Dermis microvascular lymphatic vessel endothelial cell (primary cell): Measurements from ENCODE around the gene PSMB7. TPM values are rescaled to one million over a fixed set of nuclear protein-coding genes. Genes with fewer than 3 reads are reported as not detected.

Experiments
- DNase-seq, 2 donors: peaks; one replicate each; pipeline versions ENCODE4 v3.0.0 to v3.0.0-alpha.2; 2010; ENCODE audit warnings: low read depth in 2 of 2
- total RNA-seq: library from RNA; depleted of rRNA; stranded (reverse); fragments of >200 nt; gene quantifications from 2 replicates; pipeline ENCODE4 v1.2.1, GENCODE V29; 2014

Gene PSMB7
- total RNA-seq, 1 donor from 2014 or later, result 196 TPM

- no peak for DNase-seq
Measured at GRCh38 chr9:124384210-124384609, 31.0 kb downstream of the PSMB7 start.

GRCh38 chr9:124381170-124381945, 33.9 kb downstream of the PSMB7 start:
- peak; percentile 34 to 75 for DNase-seq

- no peak for DNase-seq
Measured at GRCh38 chr9:124377551-124378406, 37.5 kb downstream of the PSMB7 start.

GRCh38 chr9:124376329-124376728, 38.9 kb downstream of the PSMB7 start:
- no peak for DNase-seq

GRCh38 chr9:124375726-124376125, 39.5 kb downstream of the PSMB7 start:
- no peak for DNase-seq

GRCh38 chr9:124373851-124374250, 41.4 kb downstream of the PSMB7 start:
- DNase-seq, result no peak

- no peak for DNase-seq
Measured at GRCh38 chr9:124373386-124373785, 41.9 kb downstream of the PSMB7 start.

GRCh38 chr9:124372038-124372437, 43.2 kb downstream of the PSMB7 start:
- no peak for DNase-seq

GRCh38 chr9:124370896-124371582, 44.2 kb downstream of the PSMB7 start:
- no peak for DNase-seq

- no peak for DNase-seq
Measured at GRCh38 chr9:124369231-124369797, 45.9 kb downstream of the PSMB7 start.

- DNase-seq, result no peak
Measured at GRCh38 chr9:124368692-124369091, 46.5 kb downstream of the PSMB7 start.

GRCh38 chr9:124366476-124367220, 48.6 kb downstream of the PSMB7 start:
- no peak for DNase-seq

- no peak for DNase-seq
Measured at GRCh38 chr9:124365036-124365435, 50.2 kb downstream of the PSMB7 start.

- DNase-seq, result no peak
Measured at GRCh38 chr9:124364141-124364540, 51.1 kb downstream of the PSMB7 start.

GRCh38 chr9:124363326-124364096, 51.7 kb downstream of the PSMB7 start:
- DNase-seq, result no peak

- DNase-seq, result no peak
Measured at GRCh38 chr9:124361128-124361527, 54.1 kb downstream of the PSMB7 start.

- DNase-seq, result no peak
Measured at GRCh38 chr9:124359855-124360678, 55.2 kb downstream of the PSMB7 start.

- no peak for DNase-seq
Measured at GRCh38 chr9:124359426-124359825, 55.8 kb downstream of the PSMB7 start.

- DNase-seq, result no peak
Measured at GRCh38 chr9:124358631-124359030, 56.6 kb downstream of the PSMB7 start.
